DMS 273 treated with DMSO at 0.1 percent for 48 hours (cell line): ENCODE results near the gene IFIT5.
"Not testable (repeated sequence)": the region's sequence is repeated elsewhere in the genome, so short reads cannot be mapped to it uniquely, and the experiment has no call there.

Experiments
- DNase-seq: peaks from one replicate; lab custom pipeline; 2025; lab: John Stamatoyannopoulos, UW

IFIT5 gene

GRCh38 chr10:89431977-89432376, 17.6 kb downstream of the IFIT5 start:
- DNase-seq, result no peak

- DNase-seq, result no peak
Observed at GRCh38 chr10:89438525-89438924, 24.2 kb downstream of the IFIT5 start.

- DNase-seq, result no peak
Observed at GRCh38 chr10:89440226-89441009, 26.1 kb downstream of the IFIT5 start.

- DNase-seq, result no peak
Observed at GRCh38 chr10:89442289-89442688, 27.9 kb downstream of the IFIT5 start.

GRCh38 chr10:89444819-89445218, 30.5 kb downstream of the IFIT5 start:
- DNase-seq, result not testable (repeated sequence)

GRCh38 chr10:89450901-89451300, 36.5 kb downstream of the IFIT5 start:
- DNase-seq, result no peak

GRCh38 chr10:89452193-89452592, 37.8 kb downstream of the IFIT5 start:
- no peak for DNase-seq

GRCh38 chr10:89454561-89455347, 40.4 kb downstream of the IFIT5 start:
- no peak for DNase-seq

- DNase-seq, result no peak
Observed at GRCh38 chr10:89458291-89458690, 43.9 kb downstream of the IFIT5 start.

- no peak for DNase-seq
Observed at GRCh38 chr10:89458784-89459183, 44.4 kb downstream of the IFIT5 start.

- no peak for DNase-seq
Observed at GRCh38 chr10:89463846-89464537, 49.6 kb downstream of the IFIT5 start.

GRCh38 chr10:89465196-89465595, 50.8 kb downstream of the IFIT5 start:
- no peak for DNase-seq

GRCh38 chr10:89466599-89467035, 52.2 kb downstream of the IFIT5 start:
- DNase-seq, result no peak

- DNase-seq, result no peak
Observed at GRCh38 chr10:89468191-89468965, 54.0 kb downstream of the IFIT5 start.

- no peak for DNase-seq
Observed at GRCh38 chr10:89469517-89469916, 55.1 kb downstream of the IFIT5 start.
